Hypothalamus (tissue), 51 donors: ENCODE measurements around the gene GTF2I.
"Not testable (repeated sequence)": the region's sequence is repeated elsewhere in the genome, so short reads cannot be mapped to it uniquely, and the experiment has no call there.

ENCODE experiments used
- DNase-seq, 51 donors: peaks; one replicate each; lab custom pipeline; 2025; lab: John Stamatoyannopoulos, UW

The GTF2I gene

DNA sequence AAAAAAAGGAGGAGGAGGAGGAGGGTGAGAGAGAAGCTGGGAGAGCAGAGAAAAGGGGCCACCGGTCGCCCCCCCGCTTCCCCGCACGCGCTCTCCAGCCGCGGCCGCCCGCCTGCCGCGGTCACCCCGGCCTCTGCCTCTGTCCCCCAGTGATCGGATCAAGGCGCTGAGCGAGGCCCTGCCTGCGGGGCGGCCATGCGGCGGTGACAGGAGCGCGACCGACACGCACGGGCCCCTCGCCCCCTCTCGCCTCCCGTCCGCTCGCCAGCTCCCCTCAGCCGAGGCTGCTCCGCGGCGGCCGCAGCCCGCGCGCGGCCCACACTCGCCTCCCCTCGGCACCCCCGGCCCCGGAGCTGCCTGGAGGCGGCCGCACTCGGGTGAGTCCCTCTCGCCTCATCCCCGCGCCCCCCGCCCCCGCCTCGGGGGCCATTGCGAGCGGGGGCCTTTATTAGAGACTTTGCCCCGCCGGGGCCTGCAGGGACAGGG is at the start of gene GTF2I:
TSS of gene GTF2I (plus strand) at position 27 of the 486 bp plus-strand sequence. CDS start 31,411 bp downstream, outside the sequence.
- DNase-seq: peak in 7 of 51 donors; percentile 40 to 78 (median 64)

GRCh38 chr7:74612015-74612829 is 45.3 kb upstream of the GTF2I start:
- DNase-seq: peak in 32 of 51 donors; percentile 8 to 66 (median 28)

- no peak for DNase-seq
These were observed 41.4 kb upstream of the GTF2I start for GRCh38 chr7:74615933-74616780.

GRCh38 chr7:74617180-74617744 is 40.3 kb upstream of the GTF2I start:
- peak in 25 of 51 donors; percentile 1 to 50 (median 19) for DNase-seq

GRCh38 chr7:74619235-74619860 is 38.2 kb upstream of the GTF2I start:
- DNase-seq: no peak

- no peak for DNase-seq
These were observed 35.2 kb upstream of the GTF2I start for GRCh38 chr7:74622228-74622749.

GRCh38 chr7:74623135-74623534 is 34.4 kb upstream of the GTF2I start:
- no peak for DNase-seq

- peak in 1 of 51 donors; percentile 15 for DNase-seq
These were observed 32.1 kb upstream of the GTF2I start for GRCh38 chr7:74625446-74625845.

- DNase-seq: peak in 18 of 51 donors; percentile 1 to 46 (median 25)
These were observed 29.7 kb upstream of the GTF2I start for GRCh38 chr7:74627661-74628411.

GRCh38 chr7:74632505-74632904 is 25.0 kb upstream of the GTF2I start:
- DNase-seq: no peak

GRCh38 chr7:74633451-74633921 is 24.0 kb upstream of the GTF2I start:
- no peak for DNase-seq

- no peak for DNase-seq
These were observed 19.8 kb upstream of the GTF2I start for GRCh38 chr7:74637745-74638144.

- DNase-seq: peak in 5 of 51 donors; percentile 3 to 19 (median 9)
These were observed 7.5 kb upstream of the GTF2I start for GRCh38 chr7:74650055-74650454.

GRCh38 chr7:74650493-74651132 is 6.9 kb upstream of the GTF2I start:
- not testable (repeated sequence) for DNase-seq

DNA sequence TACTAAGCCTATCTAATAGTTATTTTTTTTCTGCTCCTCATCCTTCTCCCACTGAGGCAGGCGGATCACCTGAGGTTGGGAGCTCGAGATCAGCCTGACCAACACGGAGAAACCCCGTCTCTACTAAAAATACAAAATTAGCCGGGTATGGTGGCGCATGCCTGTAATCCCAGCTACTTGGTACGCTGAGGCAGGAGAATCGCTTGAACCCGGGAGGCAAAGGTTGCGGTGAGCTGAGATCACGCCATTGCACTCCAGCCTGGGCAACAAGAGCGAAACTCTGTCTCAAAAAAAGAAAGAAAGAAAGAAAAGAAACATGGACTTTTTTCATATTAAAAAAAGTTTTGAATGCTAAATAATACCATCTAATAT is 6.4 kb upstream of the GTF2I start:
- DNase-seq: not testable (repeated sequence)

GRCh38 chr7:74653686-74654181 is 3.8 kb upstream of the GTF2I start:
- no peak for DNase-seq

GRCh38 chr7:74654811-74655210 is 2.7 kb upstream of the GTF2I start:
- no peak for DNase-seq

- DNase-seq: no peak
These were observed 2.2 kb upstream of the GTF2I start for GRCh38 chr7:74655324-74655723.
